Type B pancreatic cell (in vitro differentiated cells): Measurements from ENCODE around the gene FUS. TPM values are rescaled to one million over a fixed set of nuclear protein-coding genes. Genes with fewer than 3 reads are reported as not detected.
A peak's percentile ranks its signal among the peaks of the same experiment; 100 is the strongest.

Experiments
- DNase-seq: peaks from one replicate; pipeline ENCODE4 v3.0.0; 2021; ENCODE audit warnings: mixed read lengths; ENCODE audit not compliant: unreplicated experiment; ENCODE audit errors: extremely low spot score
- H3K27ac Mint-ChIP-seq: 2 replicates; pipeline ENCODE4 v1.8.0; 2021; ENCODE audit warnings: mild to moderate bottlenecking, mixed read lengths
- H3K27me3 Mint-ChIP-seq: 2 replicates; pipeline ENCODE4 v1.8.0; 2021; ENCODE audit warnings: mixed read lengths
- H3K36me3 Mint-ChIP-seq: 2 replicates; pipeline ENCODE4 v1.8.0; 2021; ENCODE audit warnings: mixed read lengths
- H3K4me1 Mint-ChIP-seq: one replicate; pipeline ENCODE4 v1.8.0; 2021; ENCODE audit warnings: mixed read lengths; ENCODE audit not compliant: unreplicated experiment
- H3K4me3 Mint-ChIP-seq: 2 replicates; pipeline ENCODE4 v1.8.0; 2021; ENCODE audit warnings: mild to moderate bottlenecking, mixed read lengths
- H3K9me3 Mint-ChIP-seq: 2 replicates; pipeline ENCODE4 v1.8.0; 2021; ENCODE audit warnings: mixed read lengths
- CTCF ChIP-seq: fragments of 200-600 bp; sonication (generic); conservative IDR thresholded peaks from 2 replicates; pipeline ENCODE4 v1.5.0; 2021; ENCODE audit warnings: antibody characterized with exemption, mild to moderate bottlenecking
- total RNA-seq: library from RNA; stranded (reverse); gene quantifications from 2 replicates; pipeline ENCODE4 v1.2.1, GENCODE V29; 2021; ENCODE audit warnings: low replicate concordance

Gene FUS
- total RNA-seq, 1 donor from 2014 or later = 654 TPM

- Mint-ChIP-seq H3K4me1 (peaks cover 20% of the 10 kb centered on the region), H3K4me3 (no peak overlapping the region), H3K9me3 (no peaks in the 10 kb centered on the region), H3K36me3 (peaks cover 87% of the 10 kb centered on the region), H3K27me3 (no peaks in the 10 kb centered on the region), H3K27ac (peak overlapping the region; percentile 61)
- no peak for DNase-seq
- no peak for TF ChIP-seq CTCF
Observed at GRCh38 chr16:31187808-31188189, 7.9 kb downstream of the FUS start.

GRCh38 chr16:31188450-31189411 lies 8.8 kb downstream of the FUS start:
- Mint-ChIP-seq H3K9me3 (no peaks in the 10 kb centered on the region), H3K4me1 (peaks cover 11% of the 10 kb centered on the region), H3K36me3 (peaks cover 86% of the 10 kb centered on the region), H3K4me3 (no peak overlapping the region), H3K27me3 (no peaks in the 10 kb centered on the region), H3K27ac (peak overlapping the region; percentile 61)
- no peak for TF ChIP-seq CTCF
- no peak for DNase-seq

GRCh38 chr16:31189412-31189778 lies 9.5 kb downstream of the FUS start:
- no peaks in the 10 kb centered on the region for H3K27me3 Mint-ChIP-seq
- DNase-seq = no peak
- H3K9me3 Mint-ChIP-seq = no peaks in the 10 kb centered on the region
- peak overlapping the region; percentile 46 for H3K27ac Mint-ChIP-seq
- no peak for TF ChIP-seq CTCF
- H3K4me1 Mint-ChIP-seq = peaks cover 6% of the 10 kb centered on the region
- H3K36me3 Mint-ChIP-seq = peaks cover 82% of the 10 kb centered on the region
- no peak overlapping the region for H3K4me3 Mint-ChIP-seq

GRCh38 chr16:31190061-31190460 lies 10.1 kb downstream of the FUS start:
- no peak for DNase-seq
- H3K36me3 Mint-ChIP-seq = peaks cover 80% of the 10 kb centered on the region
- peak overlapping the region; percentile 72 for H3K27ac Mint-ChIP-seq
- TF ChIP-seq CTCF = no peak
- H3K4me3 Mint-ChIP-seq = no peak overlapping the region
- H3K4me1 Mint-ChIP-seq = peaks cover 6% of the 10 kb centered on the region
- no peaks in the 10 kb centered on the region for H3K9me3 Mint-ChIP-seq
- no peaks in the 10 kb centered on the region for H3K27me3 Mint-ChIP-seq

- Mint-ChIP-seq H3K4me3 (no peak overlapping the region), H3K27ac (peak overlapping the region; percentile 72)
Observed at GRCh38 chr16:31190818-31191444, 11.0 kb downstream of the FUS start.

More at GRCh38 chr16:31190818-31191444, 11.0 kb downstream of the FUS start:
- no peaks in the 10 kb centered on the region for H3K9me3 Mint-ChIP-seq
- no peaks in the 10 kb centered on the region for H3K27me3 Mint-ChIP-seq
- TF ChIP-seq CTCF = no peak
- no peak for DNase-seq
- peaks cover 5% of the 10 kb centered on the region for H3K4me1 Mint-ChIP-seq
- H3K36me3 Mint-ChIP-seq = peaks cover 73% of the 10 kb centered on the region
